HCT116 (cell line): ENCODE results near the gene UBAP1L. TPM values are rescaled to one million over a fixed set of nuclear protein-coding genes. Genes with fewer than 3 reads are reported as not detected.

Experiments used
- ATAC-seq: fragments of 200-7000 bp; cut with Tn5 transposase; 2 replicates; pipeline ENCODE4 v1.9.1; 2020; ENCODE audit warnings: mild to moderate bottlenecking, moderate library complexity
- BruUV-seq: library from RNA; stranded (reverse); fragments of 400-500 nt; replicated peaks from 2 replicates; lab custom pipeline; 2021; lab: Mats Ljungman, UMichigan
- CTCF ChIA-PET: fragments of 300-600 bp; sonication (Branson Sonifier 250); formaldehyde crosslinking; loops from one replicate; lab custom pipeline; 2021; ENCODE audit warnings: antibody characterized with exemption; lab: Charles Lee
- POLR2A ChIA-PET: fragments of 300-600, 350-600 bp; sonication (Branson Sonifier 250); formaldehyde crosslinking; loops from one replicate; lab custom pipeline; 2021; ENCODE audit warnings: antibody characterized with exemption; lab: Charles Lee
- RAD21 ChIA-PET, 2 experiments: fragments of 300-600 bp; sonication (Branson Sonifier 250); formaldehyde crosslinking; loops; one replicate each; lab custom pipeline; 2023; ENCODE audit warnings: low total read pairs in 2 of 2; ENCODE audit not compliant: uncharacterized antibody in 2 of 2, unreplicated experiment in 2 of 2, low non-redundant PET in 1 of 2; lab: Charles Lee
- DNase-seq: peaks from one replicate; pipeline ENCODE4 v3.0.0-alpha.2; 2010; ENCODE audit warnings: low read depth, low spot score
- H2AFZ ChIP-seq: fragments of 200-600 bp; shearing (Covaris generic), sonication (generic); 2 replicates; pipeline ENCODE4 v1.6.1; 2017; ENCODE audit warnings: low read depth, mixed run types, mixed read lengths, antibody characterized with exemption, low read length; ENCODE audit not compliant: poor library complexity, severe bottlenecking
- H3K27ac ChIP-seq: 2 replicates; pipeline ENCODE4 v1.5.1; 2012; ENCODE audit warnings: low read depth, low read length
- H3K27me3 ChIP-seq: fragments of 200-600 bp; sonication (generic); 2 replicates; pipeline ENCODE4 v1.6.1; 2016; ENCODE audit warnings: mixed run types, low read length, mixed read lengths; ENCODE audit not compliant: insufficient read depth
- H3K36me3 ChIP-seq, 2 experiments: fragments of 200-500 bp in 1 of 2; fragments of 200-600 bp in 1 of 2; sonication (Bioruptor generic) in 1 of 2; sonication (generic) in 1 of 2; 2 replicates each; pipeline versions ENCODE4 v1.5.1 to v1.6.1; 2014 to 2016; ENCODE audit warnings: low read length in 2 of 2, inconsistent platforms in 1 of 2, mixed read lengths in 1 of 2, mixed run types in 1 of 2; ENCODE audit not compliant: insufficient read depth in 2 of 2, control insufficient read depth in 1 of 2
- H3K4me1 ChIP-seq, 2 experiments: fragments of 200-600 bp in 1 of 2; sonication (generic) in 1 of 2; 2 replicates each; pipeline versions ENCODE4 v1.5.1 to v1.6.1; 2012 to 2017; ENCODE audit warnings: low read length in 2 of 2, inconsistent platforms in 1 of 2, mild to moderate bottlenecking in 1 of 2, mixed read lengths in 1 of 2, mixed run types in 1 of 2, moderate library complexity in 1 of 2; ENCODE audit not compliant: insufficient read depth in 2 of 2, control insufficient read depth in 1 of 2
- H3K4me2 ChIP-seq: fragments of 200-600 bp; sonication (generic); 2 replicates; pipeline ENCODE4 v1.6.1; 2017; ENCODE audit warnings: mixed run types, low read length, mixed read lengths
- H3K4me3 ChIP-seq, 2 experiments: fragments of 200-600 bp in 1 of 2; sonication (generic) in 1 of 2; replicated peaks in 1 of 2; 2 replicates each; pipeline ENCODE4 v1.5.1; 2011 to 2016; ENCODE audit warnings: low read length in 2 of 2, control low read depth in 1 of 2, low read depth in 1 of 2, mild to moderate bottlenecking in 1 of 2, mixed read lengths in 1 of 2, mixed run types in 1 of 2
- H3K79me2 ChIP-seq: fragments of 200-600 bp; sonication (generic); 2 replicates; pipeline ENCODE4 v1.6.1; 2017; ENCODE audit warnings: mild to moderate bottlenecking, mixed run types, low read length, moderate library complexity, mixed read lengths; ENCODE audit not compliant: insufficient read depth
- H3K9ac ChIP-seq: fragments of 200-600 bp; sonication (generic); 2 replicates; pipeline ENCODE4 v1.6.1; 2016; ENCODE audit warnings: low read length, mixed read lengths
- H3K9me2 ChIP-seq: fragments of 200-600 bp; sonication (generic), shearing (Covaris generic); 2 replicates; pipeline ENCODE4 v1.6.1; 2017; ENCODE audit warnings: mixed run types, mild to moderate bottlenecking, moderate library complexity; ENCODE audit not compliant: insufficient read depth
- H3K9me3 ChIP-seq, 2 experiments: fragments of 200-500 bp in 1 of 2; fragments of 200-600 bp in 1 of 2; sonication (Bioruptor generic) in 1 of 2; sonication (generic) in 1 of 2; 2 replicates each; pipeline ENCODE4 v1.6.1; 2014 to 2017; ENCODE audit warnings: low read length in 2 of 2, mixed read lengths in 2 of 2, inconsistent platforms in 1 of 2, low read depth in 1 of 2, mild to moderate bottlenecking in 1 of 2, mixed run types in 1 of 2, moderate library complexity in 1 of 2; ENCODE audit not compliant: control insufficient read depth in 1 of 2, insufficient read depth in 1 of 2
- H4K20me1 ChIP-seq: fragments of 200-600 bp; sonication (generic), shearing (Covaris generic); 2 replicates; pipeline ENCODE4 v1.6.1; 2017; ENCODE audit warnings: mixed run types, mild to moderate bottlenecking, moderate library complexity; ENCODE audit not compliant: insufficient read depth
- CBX3 ChIP-seq: IDR thresholded peaks from 2 replicates; pipeline ENCODE4 v1.6.1; 2012; ENCODE audit warnings: low read depth
- CTCF ChIP-seq, 3 experiments: fragments of 200-600 bp in 1 of 3; sonication (generic) in 1 of 3; IDR thresholded peaks in 2 of 3; conservative IDR thresholded peaks in 1 of 3; 2 replicates each; pipeline ENCODE4 v1.5.1; 2012 to 2017; ENCODE audit warnings: low read depth in 2 of 3, low read length in 2 of 3, antibody characterized with exemption in 1 of 3, borderline replicate concordance in 1 of 3, control low read depth in 1 of 3, mild to moderate bottlenecking in 1 of 3, mixed read lengths in 1 of 3, mixed run types in 1 of 3, moderate library complexity in 1 of 3; ENCODE audit not compliant: insufficient read depth in 1 of 3
- EGR1 ChIP-seq: IDR thresholded peaks from 2 replicates; pipeline ENCODE4 v1.6.1; 2012; ENCODE audit warnings: low read depth
- EZH2 ChIP-seq: fragments of 200-600 bp; sonication (generic); IDR thresholded peaks from 2 replicates; pipeline ENCODE4 v1.6.1; 2017; ENCODE audit warnings: antibody characterized with exemption, mixed run types
- FOSL1 ChIP-seq: IDR thresholded peaks from 2 replicates; pipeline ENCODE4 v1.6.1; 2012; ENCODE audit warnings: low read depth
- POLR2A ChIP-seq: IDR thresholded peaks from 2 replicates; pipeline ENCODE4 v1.7.0; 2011; ENCODE audit warnings: borderline replicate concordance; ENCODE audit not compliant: insufficient read depth, insufficient read length; ENCODE audit errors: extremely low read depth
- RAD21 ChIP-seq: IDR thresholded peaks from 2 replicates; pipeline ENCODE4 v1.6.1; 2012; ENCODE audit warnings: low read depth, mild to moderate bottlenecking
- TCF7L2 ChIP-seq: IDR thresholded peaks from 2 replicates; pipeline ENCODE4 v1.7.0; 2011; ENCODE audit warnings: borderline replicate concordance, inconsistent platforms; ENCODE audit not compliant: insufficient read depth, insufficient read length; ENCODE audit errors: extremely low read depth
- ZNF274 ChIP-seq: fragments of 200-500 bp; sonication (Bioruptor generic); IDR thresholded peaks from 2 replicates; pipeline ENCODE4 v1.6.1; 2014; ENCODE audit warnings: mild to moderate bottlenecking, low read depth, low read length, inconsistent platforms
- intact Hi-C: fragments of 100-400 bp; cut with micrococcal nuclease; formaldehyde crosslinking; loops from 2 replicates; pipeline ENCODE4 v1.10.0; 2022
- total RNA-seq: library from RNA; stranded (reverse); gene quantifications from one replicate; pipeline ENCODE4 v1.2.1, GENCODE V29; 2021; ENCODE audit not compliant: unreplicated experiment
- TF ChIP-seq, protein P1 (sequence below): IDR thresholded peaks from 2 replicates; pipeline ENCODE4 v1.6.1; 2011; ENCODE audit warnings: mild to moderate bottlenecking, low read length, moderate library complexity; ENCODE audit not compliant: insufficient replicate concordance; ENCODE audit errors: extremely low read depth
- TF ChIP-seq, protein P2 (sequence below): IDR thresholded peaks from 2 replicates; pipeline ENCODE4 v1.6.1; 2012

The UBAP1L gene
- total RNA-seq, 1 experiment from 2014 or later = 4.0 TPM

DNA sequence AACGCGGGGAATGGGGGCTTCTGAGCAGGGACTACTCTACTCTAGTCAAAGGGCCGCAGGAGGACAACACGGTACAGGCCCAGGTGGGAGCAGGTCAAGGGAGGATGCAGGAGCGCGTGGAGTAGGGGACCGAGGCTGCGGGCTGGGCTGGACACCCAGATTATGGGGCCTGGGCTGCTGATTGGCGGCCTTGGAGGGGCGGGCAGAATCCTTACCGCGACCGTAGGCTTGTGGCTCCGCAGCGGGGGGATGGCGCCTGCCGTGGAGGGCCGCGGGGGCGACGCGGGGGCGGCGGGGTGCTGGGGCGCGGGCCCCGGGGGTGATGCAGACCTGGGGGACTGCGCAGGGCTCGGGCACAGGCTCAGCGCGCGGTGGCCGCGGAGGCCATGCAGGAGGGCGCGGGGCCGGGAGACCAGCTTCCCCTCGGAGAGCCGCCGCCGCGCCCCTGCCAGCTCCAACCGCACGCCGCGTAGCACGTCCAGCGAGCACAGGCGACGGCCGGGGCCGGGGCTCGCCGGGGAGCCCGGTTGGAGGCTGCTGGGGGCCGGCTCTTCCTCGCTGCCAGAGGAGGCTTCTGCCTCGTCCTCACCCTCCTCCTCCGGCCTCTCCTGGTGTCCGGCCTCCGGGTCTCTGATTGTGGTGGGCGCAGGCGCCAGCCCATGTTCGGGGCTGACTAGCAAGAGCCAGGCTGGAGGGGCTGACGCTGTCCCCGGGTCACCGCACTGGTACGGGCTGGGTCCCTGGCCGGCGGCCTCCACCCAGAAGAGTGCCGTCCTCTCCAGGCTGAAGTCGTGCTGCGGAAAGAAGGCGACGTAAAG, 12.9 kb downstream of the UBAP1L start:
- H3K9me3 ChIP-seq = no peaks in the 10 kb centered on the region
- peaks cover 6 to 9% of the 10 kb centered on the region in 2 experiments for H3K36me3 ChIP-seq
- H3K4me1 ChIP-seq = no peaks in the 10 kb centered on the region
- no peaks in the 10 kb centered on the region for H3K79me2 ChIP-seq
- intact Hi-C loops = loop anchor here (1.0 kb wide), 2 partner anchors 48 to 69 kb away; no protein-coding TSS in a partner anchor
- H3K27me3 ChIP-seq = no peaks in the 10 kb centered on the region
- ChIA-PET CTCF (interaction anchor here (0.6 to 3.7 kb wide), 15 partner anchors 8 to 196 kb away, joined by 3 to 52 read pairs (median 3); partner anchors contain the start of gene UBAP1L), RAD21 (interaction anchor here (0.5 to 1.1 kb wide), 2 partner anchors 41 to 68 kb away, joined by 3 to 4 read pairs; no protein-coding TSS in a partner anchor), POLR2A (no interaction called here)
- no peak overlapping the region for H3K9ac ChIP-seq
- no peak for TF ChIP-seq RAD21
- TF ChIP-seq CTCF (IDR thresholded peaks at IDR 0.05 in 2 of 3, conservative IDR thresholded peaks at IDR 0.05 in 1 of 3; ENCODE audit: borderline replicate concordance in 1 of 3, insufficient read depth in 1 of 3, low read depth in 2 of 3, low read length in 2 of 3) = 0 out of 6 replicates have a peak, but pooled peaks of 1 of the 3 experiments have one; percentile 3
- H3K4me2 ChIP-seq = no peak overlapping the region
- H4K20me1 ChIP-seq = no peaks in the 10 kb centered on the region
- H3K27ac ChIP-seq = no peak overlapping the region
- H3K9me2 ChIP-seq = no peaks in the 10 kb centered on the region
- H3K4me3 ChIP-seq = no peak overlapping the region
- no TSS peak for BruUV-seq
- no peak overlapping the region for H2AFZ ChIP-seq
- DNase-seq = no peak
- peak; percentile 57 for ATAC-seq

DNA sequence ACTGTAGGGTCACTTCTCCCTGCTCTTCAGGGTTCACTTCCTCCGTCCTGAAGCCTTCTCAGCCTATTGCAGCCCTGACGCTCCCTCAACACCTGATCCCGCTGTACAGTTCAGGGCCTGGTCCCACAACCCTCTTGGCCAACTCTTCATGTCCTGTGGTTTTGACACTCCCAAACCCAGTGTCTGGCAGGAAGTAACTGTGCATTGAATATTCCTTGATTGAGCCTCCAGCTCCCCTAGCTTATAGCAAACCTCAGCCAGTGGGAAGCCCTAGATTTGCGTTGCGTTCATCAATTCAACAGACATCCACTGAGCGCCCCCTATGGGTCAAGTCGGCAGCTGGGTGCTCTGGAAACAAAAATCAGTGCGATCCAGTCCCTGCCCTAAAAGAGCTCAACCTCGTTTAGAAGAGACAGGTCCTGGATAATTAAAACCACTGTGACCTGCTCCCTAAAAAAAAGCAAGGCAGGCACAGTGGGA, 13.5 kb downstream of the UBAP1L start:
- ChIA-PET RAD21 (interaction anchor here (0.5 to 1.1 kb wide), 2 partner anchors 41 to 67 kb away, joined by 3 to 4 read pairs; no protein-coding TSS in a partner anchor), CTCF (interaction anchor here (0.5 to 3.7 kb wide), 14 partner anchors 9 to 196 kb away, joined by 3 to 52 read pairs (median 4); partner anchors contain the start of gene UBAP1L), POLR2A (no interaction called here)
- H3K27me3 ChIP-seq = no peaks in the 10 kb centered on the region
- H2AFZ ChIP-seq = no peak overlapping the region
- ATAC-seq = peak; percentile 87
- DNase-seq = peak; percentile 22
- H3K9ac ChIP-seq = no peak overlapping the region
- no TSS peak for BruUV-seq
- no peaks in the 10 kb centered on the region for H4K20me1 ChIP-seq
- no peaks in the 10 kb centered on the region for H3K9me3 ChIP-seq
- no peak overlapping the region for H3K27ac ChIP-seq
- peaks cover 6 to 9% of the 10 kb centered on the region in 2 experiments for H3K36me3 ChIP-seq
- H3K4me1 ChIP-seq = no peaks in the 10 kb centered on the region
- no peaks in the 10 kb centered on the region for H3K9me2 ChIP-seq
- intact Hi-C loops = loop anchor here (1.0 kb wide), 2 partner anchors 47 to 68 kb away; no protein-coding TSS in a partner anchor
- H3K4me2 ChIP-seq = no peak overlapping the region
- H3K4me3 ChIP-seq = no peak overlapping the region
- no peaks in the 10 kb centered on the region for H3K79me2 ChIP-seq
- TF ChIP-seq RAD21 = peak; percentile 76
- TF ChIP-seq, protein P1, sequence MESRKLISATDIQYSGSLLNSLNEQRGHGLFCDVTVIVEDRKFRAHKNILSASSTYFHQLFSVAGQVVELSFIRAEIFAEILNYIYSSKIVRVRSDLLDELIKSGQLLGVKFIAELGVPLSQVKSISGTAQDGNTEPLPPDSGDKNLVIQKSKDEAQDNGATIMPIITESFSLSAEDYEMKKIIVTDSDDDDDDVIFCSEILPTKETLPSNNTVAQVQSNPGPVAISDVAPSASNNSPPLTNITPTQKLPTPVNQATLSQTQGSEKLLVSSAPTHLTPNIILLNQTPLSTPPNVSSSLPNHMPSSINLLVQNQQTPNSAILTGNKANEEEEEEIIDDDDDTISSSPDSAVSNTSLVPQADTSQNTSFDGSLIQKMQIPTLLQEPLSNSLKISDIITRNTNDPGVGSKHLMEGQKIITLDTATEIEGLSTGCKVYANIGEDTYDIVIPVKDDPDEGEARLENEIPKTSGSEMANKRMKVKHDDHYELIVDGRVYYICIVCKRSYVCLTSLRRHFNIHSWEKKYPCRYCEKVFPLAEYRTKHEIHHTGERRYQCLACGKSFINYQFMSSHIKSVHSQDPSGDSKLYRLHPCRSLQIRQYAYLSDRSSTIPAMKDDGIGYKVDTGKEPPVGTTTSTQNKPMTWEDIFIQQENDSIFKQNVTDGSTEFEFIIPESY = no peak
- TF ChIP-seq TCF7L2 = no peak
- TF ChIP-seq EGR1 = no peak
- no peak for TF ChIP-seq EZH2
- TF ChIP-seq FOSL1 = no peak
- TF ChIP-seq, protein P2, sequence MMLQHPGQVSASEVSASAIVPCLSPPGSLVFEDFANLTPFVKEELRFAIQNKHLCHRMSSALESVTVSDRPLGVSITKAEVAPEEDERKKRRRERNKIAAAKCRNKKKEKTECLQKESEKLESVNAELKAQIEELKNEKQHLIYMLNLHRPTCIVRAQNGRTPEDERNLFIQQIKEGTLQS = no peak
- TF ChIP-seq CBX3 = no peak
- TF ChIP-seq ZNF274 = no peak
- TF ChIP-seq POLR2A = no peak
